Gastroesophageal sphincter (tissue), 4 donors: ENCODE data around the gene SENP2. TPM values are rescaled to one million over a fixed set of nuclear protein-coding genes. Genes with fewer than 3 reads are reported as not detected.
A peak's percentile ranks its signal among the peaks of the same experiment; 100 is the strongest.

Experiments used
- ATAC-seq: fragments of 150-250 bp; one replicate; pipeline ENCODE4 v1.9.1; 2016; ENCODE audit warnings: mild to moderate bottlenecking, moderate library complexity
- H3K27ac ChIP-seq, 4 donors: fragments of 200-600 bp; sonication (generic) in 3 of 4; 1 replicate in 3 of 4; 2 replicates in 1 of 4; pipeline ENCODE4 v1.5.1; 2016 to 2019
- H3K27me3 ChIP-seq: fragments of 200-600 bp; sonication (generic); one replicate; pipeline ENCODE4 v1.5.1; 2019
- H3K36me3 ChIP-seq, 2 donors: fragments of 200-600 bp; sonication (generic); one replicate each; pipeline ENCODE4 v1.5.1; 2019; ENCODE audit warnings: control low read depth in 1 of 2
- H3K4me1 ChIP-seq, 3 donors: fragments of 200-600 bp; sonication (generic); 1 replicate in 2 of 3; 2 replicates in 1 of 3; pipeline ENCODE4 v1.5.1; 2016 to 2019; ENCODE audit warnings: control low read depth in 2 of 3
- H3K4me3 ChIP-seq, 2 donors: fragments of 200-600 bp; sonication (generic); one replicate each; pipeline ENCODE4 v1.5.1; 2019; ENCODE audit warnings: mild to moderate bottlenecking in 1 of 2, moderate library complexity in 1 of 2
- H3K9me3 ChIP-seq, 3 donors: fragments of 200-600 bp; sonication (generic); one replicate each; pipeline ENCODE4 v1.5.1; 2017 to 2019; ENCODE audit warnings: control low read depth in 2 of 3
- CTCF ChIP-seq, 4 experiments: fragments of 200-600 bp in 2 of 4; fragments of 450-650 bp in 2 of 4; sonication (generic) in 1 of 4; IDR thresholded peaks; one replicate each; pipeline ENCODE4 v1.5.1; 2017 to 2019; ENCODE audit warnings: antibody characterized with exemption in 4 of 4, mild to moderate bottlenecking in 2 of 4, moderate library complexity in 2 of 4
- EP300 ChIP-seq: sonication (generic); formaldehyde crosslinking; IDR thresholded peaks from one replicate; pipeline ENCODE4 v1.6.1; 2017; ENCODE audit warnings: antibody characterized with exemption, mild to moderate bottlenecking
- POLR2A ChIP-seq, 2 donors: fragments of 450-650 bp; IDR thresholded peaks; one replicate each; pipeline ENCODE4 v1.6.1; 2017; ENCODE audit warnings: antibody characterized with exemption in 2 of 2, mild to moderate bottlenecking in 2 of 2, moderate library complexity in 1 of 2
- POLR2AphosphoS5 ChIP-seq: sonication (generic); formaldehyde crosslinking; IDR thresholded peaks from one replicate; pipeline ENCODE4 v1.6.1; 2017; ENCODE audit warnings: antibody characterized with exemption
- WGBS, 2 donors: methylation state at CpG; one replicate each; pipeline ENCODE4 v1.1.5; 2018; ENCODE audit warnings: low coverage in 1 of 2; 5-methylcytosine and 5-hydroxymethylcytosine counted together
- total RNA-seq, 4 donors: library from RNA; depleted of rRNA; stranded (reverse); fragments of >200 nt; gene quantifications; one replicate each; pipeline ENCODE4 v1.1.0, GENCODE V29; 2016

Gene SENP2
- total RNA-seq, 4 donors from 2014 or later, result 25.8 to 51.2 (median 40.2) TPM

GRCh38 chr3:185629554-185630181 lies 43.6 kb downstream of the SENP2 start:
- Histone ChIP-seq H3K4me3 (no peak overlapping the region), H3K4me1 (peaks cover 7 to 18% (median 11%) of the 10 kb centered on the region in 3 donors), H3K27ac (peak overlapping the region in 3 of 4 donors; percentile 36 to 65 (median 49)), H3K9me3 (no peaks in the 10 kb centered on the region), H3K27me3 (no peaks in the 10 kb centered on the region), H3K36me3 (peaks cover 0 to 70% of the 10 kb centered on the region in 2 donors)
- TF ChIP-seq CTCF (IDR thresholded peaks at IDR 0.05) (no peak), EP300 (no peak), POLR2A (IDR thresholded peaks at IDR 0.05) (no peak), POLR2AphosphoS5 (no peak)
- whole genome bisulfite sequencing, 2 donors, result 51 to 72% methylated on average over 3 to 4 of the region's 4 CpGs
- no peak for ATAC-seq

- H3K36me3 ChIP-seq, result peaks cover 0 to 65% of the 10 kb centered on the region in 2 donors
- TF ChIP-seq CTCF (IDR thresholded peaks at IDR 0.05), result no peak
- no peak for TF ChIP-seq POLR2AphosphoS5
- no peak for TF ChIP-seq POLR2A (IDR thresholded peaks at IDR 0.05)
- no peak for TF ChIP-seq EP300
- H3K4me1 ChIP-seq, result peaks cover 7 to 18% (median 11%) of the 10 kb centered on the region in 3 donors
- H3K27me3 ChIP-seq, result no peaks in the 10 kb centered on the region
- 25 to 42% methylated on average over 6 of the region's 6 CpGs for WGBS, 2 donors
- no peaks in the 10 kb centered on the region for H3K9me3 ChIP-seq
- peak; percentile 57 for ATAC-seq
- peak overlapping the region; percentile 25 to 65 (median 42) for H3K27ac ChIP-seq
- H3K4me3 ChIP-seq, result no peak overlapping the region
Observed at GRCh38 chr3:185630182-185630622, 44.1 kb downstream of the SENP2 start.

GRCh38 chr3:185631108-185631507 lies 45.0 kb downstream of the SENP2 start:
- H3K4me1 ChIP-seq, result peaks cover 7 to 18% (median 11%) of the 10 kb centered on the region in 3 donors
- peak overlapping the region in 3 of 4 donors; percentile 36 to 65 (median 49) for H3K27ac ChIP-seq
- WGBS, 2 donors, result 72 to 87% methylated on average over 4 of the region's 4 CpGs
- H3K27me3 ChIP-seq, result no peaks in the 10 kb centered on the region
- no peak for TF ChIP-seq POLR2AphosphoS5
- TF ChIP-seq CTCF (IDR thresholded peaks at IDR 0.05), result no peak
- no peak for TF ChIP-seq EP300
- no peak for TF ChIP-seq POLR2A (IDR thresholded peaks at IDR 0.05)
- H3K36me3 ChIP-seq, result peaks cover 0 to 56% of the 10 kb centered on the region in 2 donors
- no peak for ATAC-seq
- H3K9me3 ChIP-seq, result no peaks in the 10 kb centered on the region
- no peak overlapping the region for H3K4me3 ChIP-seq

GRCh38 chr3:185631508-185632206 lies 45.6 kb downstream of the SENP2 start:
- H3K4me1 ChIP-seq, result peaks cover 7 to 18% (median 11%) of the 10 kb centered on the region in 3 donors
- TF ChIP-seq POLR2AphosphoS5 (no peak), EP300 (no peak), CTCF (IDR thresholded peaks at IDR 0.05) (no peak), POLR2A (IDR thresholded peaks at IDR 0.05) (no peak)
- 69 to 93% methylated on average over 4 to 5 of the region's 7 CpGs for WGBS, 2 donors

More at GRCh38 chr3:185631508-185632206, 45.6 kb downstream of the SENP2 start:
- no peak for ATAC-seq
- no peaks in the 10 kb centered on the region for H3K9me3 ChIP-seq
- no peaks in the 10 kb centered on the region for H3K27me3 ChIP-seq
- no peak overlapping the region for H3K27ac ChIP-seq
- H3K4me3 ChIP-seq, result no peak overlapping the region
- peaks cover 0 to 50% of the 10 kb centered on the region in 2 donors for H3K36me3 ChIP-seq
